GM12874 (cell line): ENCODE results near the gene CCT3.

Experiments used
- CTCF ChIP-seq: IDR thresholded peaks from 2 replicates; pipeline ENCODE4 v1.5.1; 2011; ENCODE audit warnings: low read depth, mild to moderate bottlenecking, control low read depth, low read length, moderate library complexity; ENCODE audit not compliant: insufficient read depth

Gene CCT3

GRCh38 chr1:156305215-156305614 is 32.9 kb downstream of the CCT3 start:
- TF ChIP-seq CTCF = no peak

GRCh38 chr1:156303241-156303640 is 34.9 kb downstream of the CCT3 start:
- TF ChIP-seq CTCF = no peak

- no peak for TF ChIP-seq CTCF
These were observed 39.2 kb downstream of the CCT3 start, which contains the start of gene VHLL for GRCh38 chr1:156298852-156299357. VHLL (minus strand) TSS chr1:156299307; CDS start chr1:156299189, 118 bp downstream.

- TF ChIP-seq CTCF = no peak
These were observed 42.6 kb downstream of the CCT3 start, which contains the start of gene GLMP for GRCh38 chr1:156295391-156295947. GLMP (minus strand) TSS chr1:156295679; CDS start chr1:156295645, 34 bp downstream.

- no peak for TF ChIP-seq CTCF
These were observed 44.2 kb downstream of the CCT3 start for GRCh38 chr1:156293895-156294294.

- no peak for TF ChIP-seq CTCF
These were observed 45.0 kb downstream of the CCT3 start for GRCh38 chr1:156293098-156293434.

GRCh38 chr1:156291226-156292061 is 46.6 kb downstream of the CCT3 start:
- TF ChIP-seq CTCF = no peak
